ENCODE data around the gene GET3.

DNA sequence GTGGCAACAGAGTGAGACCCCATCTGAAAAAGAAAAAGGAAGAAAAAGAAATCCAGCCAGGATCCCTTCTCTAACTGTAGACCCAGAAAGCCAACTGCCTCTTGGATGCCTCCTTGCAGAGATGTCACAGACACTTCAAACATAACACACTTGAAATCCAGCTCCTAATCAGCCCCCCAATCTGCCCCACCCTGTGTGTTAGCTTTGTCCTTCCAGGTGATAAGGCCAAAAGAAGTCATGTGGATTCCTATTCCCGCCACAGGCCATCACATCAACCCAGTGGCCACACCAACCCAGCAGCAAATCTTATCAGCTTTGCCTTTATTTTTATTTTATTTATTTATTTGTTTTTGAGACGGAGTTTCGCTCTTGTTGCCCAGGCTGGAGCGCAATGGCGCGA, 22.4 kb downstream of the GET3 start:
- TF ChIP-seq, protein P1, sequence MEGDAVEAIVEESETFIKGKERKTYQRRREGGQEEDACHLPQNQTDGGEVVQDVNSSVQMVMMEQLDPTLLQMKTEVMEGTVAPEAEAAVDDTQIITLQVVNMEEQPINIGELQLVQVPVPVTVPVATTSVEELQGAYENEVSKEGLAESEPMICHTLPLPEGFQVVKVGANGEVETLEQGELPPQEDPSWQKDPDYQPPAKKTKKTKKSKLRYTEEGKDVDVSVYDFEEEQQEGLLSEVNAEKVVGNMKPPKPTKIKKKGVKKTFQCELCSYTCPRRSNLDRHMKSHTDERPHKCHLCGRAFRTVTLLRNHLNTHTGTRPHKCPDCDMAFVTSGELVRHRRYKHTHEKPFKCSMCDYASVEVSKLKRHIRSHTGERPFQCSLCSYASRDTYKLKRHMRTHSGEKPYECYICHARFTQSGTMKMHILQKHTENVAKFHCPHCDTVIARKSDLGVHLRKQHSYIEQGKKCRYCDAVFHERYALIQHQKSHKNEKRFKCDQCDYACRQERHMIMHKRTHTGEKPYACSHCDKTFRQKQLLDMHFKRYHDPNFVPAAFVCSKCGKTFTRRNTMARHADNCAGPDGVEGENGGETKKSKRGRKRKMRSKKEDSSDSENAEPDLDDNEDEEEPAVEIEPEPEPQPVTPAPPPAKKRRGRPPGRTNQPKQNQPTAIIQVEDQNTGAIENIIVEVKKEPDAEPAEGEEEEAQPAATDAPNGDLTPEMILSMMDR (conservative IDR thresholded peaks at IDR 0.05) = no peak
- TF ChIP-seq ZFX (IDR thresholded peaks at IDR 0.05) = no peak

Data from C4-2B (cell line).